Activated CD4-positive, CD25-positive, alpha-beta regulatory T cell treated with anti-CD3 and anti-CD28 coated beads, Interleukin-2, amount 50 U/mL, for 16 hours (primary cell): ENCODE data around the gene CAPN9.
"Not testable (repeated sequence)": the region's sequence is repeated elsewhere in the genome, so short reads cannot be mapped to it uniquely, and the experiment has no call there.

Experiments used
- DNase-seq: peaks from one replicate; pipeline ENCODE4 v3.0.0-alpha.2; 2020; ENCODE audit warnings: low read depth, low spot score

CAPN9 gene

GRCh38 chr1:230767859-230768612, 20.8 kb downstream of the CAPN9 start:
- not testable (repeated sequence) for DNase-seq

- no peak for DNase-seq
These were observed 21.8 kb downstream of the CAPN9 start for GRCh38 chr1:230768903-230769570.

GRCh38 chr1:230770317-230770716, 23.1 kb downstream of the CAPN9 start:
- DNase-seq: no peak

- no peak for DNase-seq
These were observed 24.7 kb downstream of the CAPN9 start for GRCh38 chr1:230771773-230772354.

- no peak for DNase-seq
These were observed 25.5 kb downstream of the CAPN9 start for GRCh38 chr1:230772457-230773395.

- DNase-seq: no peak
These were observed 26.3 kb downstream of the CAPN9 start for GRCh38 chr1:230773396-230774033.

- DNase-seq: no peak
These were observed 31.9 kb downstream of the CAPN9 start for GRCh38 chr1:230778916-230779590.

GRCh38 chr1:230781131-230781530, 33.9 kb downstream of the CAPN9 start:
- no peak for DNase-seq

GRCh38 chr1:230781594-230781993, 34.4 kb downstream of the CAPN9 start:
- no peak for DNase-seq

GRCh38 chr1:230784163-230784562, 37.0 kb downstream of the CAPN9 start:
- no peak for DNase-seq

- no peak for DNase-seq
These were observed 38.6 kb downstream of the CAPN9 start for GRCh38 chr1:230785636-230786384.

- DNase-seq: no peak
These were observed 39.2 kb downstream of the CAPN9 start for GRCh38 chr1:230786385-230786753.

GRCh38 chr1:230787471-230787870, 40.3 kb downstream of the CAPN9 start:
- DNase-seq: no peak

- DNase-seq: no peak
These were observed 41.5 kb downstream of the CAPN9 start for GRCh38 chr1:230788561-230789275.

- DNase-seq: no peak
These were observed 42.8 kb downstream of the CAPN9 start for GRCh38 chr1:230790026-230790425.

GRCh38 chr1:230791986-230792564, 44.9 kb downstream of the CAPN9 start:
- no peak for DNase-seq

- no peak for DNase-seq
These were observed 45.7 kb downstream of the CAPN9 start for GRCh38 chr1:230792691-230793462.

GRCh38 chr1:230793463-230793745, 46.2 kb downstream of the CAPN9 start:
- no peak for DNase-seq
